ENCODE results near the gene LRPAP1. TPM values are rescaled to one million over a fixed set of nuclear protein-coding genes. Genes with fewer than 3 reads are reported as not detected.

LRPAP1 gene
- total and polyA plus RNA-seq, 8 donors = 31.5 to 92.0 (median 52.8) TPM

- no peak overlapping the region for H3K27ac ChIP-seq
- H3K4me1 ChIP-seq = peaks cover 26 to 45% (median 42%) of the 10 kb centered on the region in 4 donors
- H3K27me3 ChIP-seq = peaks cover 0 to 72% (median 7%) of the 10 kb centered on the region in 3 donors
- H3K4me3 ChIP-seq = no peak overlapping the region
- 74 to 87% (median 79%) methylated on average over 18 to 25 of the region's 25 CpGs for WGBS, 5 donors
- intact Hi-C loops (cut with DNase I; ENCODE audit: low total_unique reads) = no loop called here
- no peak for DNase-seq
- no peak for TF ChIP-seq POLR2AphosphoS5 (IDR thresholded peaks at IDR 0.05)
- TF ChIP-seq, protein P1, sequence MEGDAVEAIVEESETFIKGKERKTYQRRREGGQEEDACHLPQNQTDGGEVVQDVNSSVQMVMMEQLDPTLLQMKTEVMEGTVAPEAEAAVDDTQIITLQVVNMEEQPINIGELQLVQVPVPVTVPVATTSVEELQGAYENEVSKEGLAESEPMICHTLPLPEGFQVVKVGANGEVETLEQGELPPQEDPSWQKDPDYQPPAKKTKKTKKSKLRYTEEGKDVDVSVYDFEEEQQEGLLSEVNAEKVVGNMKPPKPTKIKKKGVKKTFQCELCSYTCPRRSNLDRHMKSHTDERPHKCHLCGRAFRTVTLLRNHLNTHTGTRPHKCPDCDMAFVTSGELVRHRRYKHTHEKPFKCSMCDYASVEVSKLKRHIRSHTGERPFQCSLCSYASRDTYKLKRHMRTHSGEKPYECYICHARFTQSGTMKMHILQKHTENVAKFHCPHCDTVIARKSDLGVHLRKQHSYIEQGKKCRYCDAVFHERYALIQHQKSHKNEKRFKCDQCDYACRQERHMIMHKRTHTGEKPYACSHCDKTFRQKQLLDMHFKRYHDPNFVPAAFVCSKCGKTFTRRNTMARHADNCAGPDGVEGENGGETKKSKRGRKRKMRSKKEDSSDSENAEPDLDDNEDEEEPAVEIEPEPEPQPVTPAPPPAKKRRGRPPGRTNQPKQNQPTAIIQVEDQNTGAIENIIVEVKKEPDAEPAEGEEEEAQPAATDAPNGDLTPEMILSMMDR (IDR thresholded peaks at IDR 0.05) = no peak
- no peak for TF ChIP-seq POLR2A (IDR thresholded peaks at IDR 0.05)
- no peak for TF ChIP-seq EP300 (IDR thresholded peaks at IDR 0.05)
- H3K36me3 ChIP-seq = no peaks in the 10 kb centered on the region
- H3K9me3 ChIP-seq = no peaks in the 10 kb centered on the region
These were observed 52.7 kb downstream of the LRPAP1 start for GRCh38 chr4:3479358-3480101.

GRCh38 chr4:3478446-3479357 is 53.5 kb downstream of the LRPAP1 start:
- no peaks in the 10 kb centered on the region for H3K9me3 ChIP-seq
- H3K27me3 ChIP-seq = peaks cover 0 to 72% (median 0%) of the 10 kb centered on the region in 3 donors
- 86 to 91% (median 89%) methylated on average over 16 to 35 of the region's 35 CpGs for WGBS, 5 donors
- intact Hi-C loops (cut with DNase I; ENCODE audit: low total_unique reads) = no loop called here
- peaks cover 17 to 37% (median 34%) of the 10 kb centered on the region in 4 donors for H3K4me1 ChIP-seq
- TF ChIP-seq POLR2A (IDR thresholded peaks at IDR 0.05) (no peak), EP300 (IDR thresholded peaks at IDR 0.05) (no peak)
- no peak for DNase-seq
- H3K27ac ChIP-seq = no peak overlapping the region
- no peak overlapping the region for H3K4me3 ChIP-seq
- no peaks in the 10 kb centered on the region for H3K36me3 ChIP-seq

GRCh38 chr4:3477750-3478430 is 54.3 kb downstream of the LRPAP1 start:
- Histone ChIP-seq H3K27ac (no peak overlapping the region), H3K4me1 (peaks cover 12 to 29% (median 27%) of the 10 kb centered on the region in 4 donors), H3K27me3 (peaks cover 0 to 72% (median 0%) of the 10 kb centered on the region in 3 donors), H3K36me3 (no peaks in the 10 kb centered on the region), H3K4me3 (no peak overlapping the region), H3K9me3 (no peaks in the 10 kb centered on the region)
- intact Hi-C loops (cut with DNase I; ENCODE audit: low total_unique reads) = no loop called here
- 78 to 83% (median 79%) methylated on average over 16 to 23 of the region's 23 CpGs for WGBS, 5 donors
- DNase-seq = no peak
- TF ChIP-seq, protein P1 (IDR thresholded peaks at IDR 0.05) = no peak
- TF ChIP-seq POLR2AphosphoS5 (IDR thresholded peaks at IDR 0.05) (no peak), EP300 (IDR thresholded peaks at IDR 0.05) (no peak), POLR2A (IDR thresholded peaks at IDR 0.05) (no peak)

DNA sequence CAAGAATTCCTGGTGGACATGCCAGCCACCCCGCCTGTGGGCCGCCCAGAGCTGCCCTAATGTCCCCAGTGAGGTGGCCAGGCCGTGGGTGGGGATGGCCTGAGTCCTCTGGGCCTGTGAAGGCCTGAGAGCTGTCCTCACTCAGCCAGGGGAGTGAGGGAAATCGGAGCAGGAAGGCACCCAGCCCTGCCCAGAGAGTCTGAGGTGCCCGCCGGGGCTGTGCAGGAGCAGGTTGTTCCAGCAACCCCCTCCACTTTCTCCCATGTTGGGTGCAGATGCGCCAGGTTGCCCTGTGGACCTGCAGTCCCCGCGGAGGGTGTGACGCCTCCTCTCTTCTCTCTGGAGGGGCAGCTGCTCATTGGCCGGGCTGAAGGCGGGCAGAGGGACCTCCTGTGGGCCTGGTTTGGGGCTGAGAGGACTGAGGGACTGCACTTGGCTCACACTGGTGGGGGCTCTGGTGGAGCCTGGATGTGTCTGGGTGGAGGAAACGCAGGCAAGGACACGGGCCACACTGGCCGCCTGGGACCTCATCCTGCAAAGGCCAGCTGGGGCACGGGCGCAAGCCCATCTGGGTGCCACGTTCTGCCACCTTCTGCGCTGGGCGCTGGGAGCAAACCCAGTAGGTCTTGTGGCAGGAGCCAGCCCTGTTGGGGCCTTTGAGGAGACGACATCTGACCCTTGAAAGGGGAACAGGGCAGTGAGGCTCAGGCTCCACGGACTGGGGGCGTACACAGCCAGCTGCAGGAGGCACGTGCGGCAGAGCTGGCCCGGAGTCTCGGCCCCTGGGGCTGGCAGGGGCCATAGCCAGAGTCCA is 55.1 kb downstream of the LRPAP1 start:
- Histone ChIP-seq H3K27me3 (peaks cover 0 to 71% (median 0%) of the 10 kb centered on the region in 3 donors), H3K4me1 (peaks cover 6 to 21% (median 21%) of the 10 kb centered on the region in 4 donors), H3K4me3 (no peak overlapping the region), H3K27ac (no peak overlapping the region), H3K9me3 (no peaks in the 10 kb centered on the region), H3K36me3 (no peaks in the 10 kb centered on the region)
- TF ChIP-seq EP300 (IDR thresholded peaks at IDR 0.05) (no peak), POLR2AphosphoS5 (IDR thresholded peaks at IDR 0.05) (no peak), POLR2A (IDR thresholded peaks at IDR 0.05) (no peak)
- TF ChIP-seq, protein P1 (IDR thresholded peaks at IDR 0.05) = no peak
- intact Hi-C loops (cut with DNase I; ENCODE audit: low total_unique reads) = no loop called here
- DNase-seq = no peak
- 84 to 93% (median 90%) methylated on average over 17 to 27 of the region's 27 CpGs for WGBS, 5 donors

All from stomach (tissue), 9 donors.